Measurements from ENCODE around the gene MED4. TPM values are rescaled to one million over a fixed set of nuclear protein-coding genes. Genes with fewer than 3 reads are reported as not detected.

The MED4 gene
- total and polyA plus RNA-seq, 9 of the 15 experiments (the other 6 are each of a cell fraction or from before 2014, with no cell fraction given), result 24.5 to 87.3 (median 58.3) TPM

DNA sequence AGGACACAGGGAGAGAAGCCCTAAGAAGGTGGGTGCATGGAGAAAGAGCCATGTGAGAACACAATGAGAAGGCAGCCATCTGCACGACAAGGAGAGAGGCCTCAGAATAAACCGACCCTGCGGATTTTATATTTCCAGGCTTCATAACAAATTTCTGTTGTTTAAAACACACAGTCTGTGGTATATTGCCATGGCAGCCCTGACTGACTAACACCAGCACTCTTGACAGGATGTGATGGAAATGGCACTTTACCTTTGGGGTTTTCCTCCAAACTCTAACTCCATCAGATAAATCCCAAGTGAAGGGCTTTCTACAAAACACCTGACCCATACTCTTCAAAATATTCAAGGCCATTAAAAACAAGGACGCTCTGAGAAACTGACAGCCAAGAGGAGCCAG lies 13.2 kb upstream of the MED4 start (continued):
- TF ChIP-seq GTF2A2 (tag; IDR thresholded peaks at IDR 0.05), result no peak
- TF ChIP-seq ZFX (CRISPR knock-in tag; IDR thresholded peaks at IDR 0.05), result no peak

- no TSS peak for BruUV-seq (replicated peaks)
- Histone ChIP-seq H3K9me1 (ENCODE audit: control insufficient read depth, insufficient read depth, low read length) (no peaks in the 10 kb centered on the region), H3K36me3 (ENCODE audit: control insufficient read depth, insufficient read depth, low read length) (0 out of 3 replicates have a peak, but pooled peaks cover 2% of the 10 kb centered on the region), H3K9ac (ENCODE audit: insufficient read depth in 1 of 2, low read depth in 2 of 2, low read length in 2 of 2) (no peak overlapping the region), H3K27me3 (ENCODE audit: control insufficient read depth in 2 of 2, insufficient read depth in 2 of 2, low read length in 2 of 2) (no peaks in the 10 kb centered on the region), H3K4me1 (replicated peaks in 1 of 2; ENCODE audit: control insufficient read depth in 2 of 2, insufficient read depth in 2 of 2, low read length in 2 of 2) (no peaks in the 10 kb centered on the region; a peak in 1 of 5 replicates), H3K4me2 (ENCODE audit: insufficient read depth, low read length) (no peak overlapping the region), H4K20me1 (replicated peaks; ENCODE audit: control insufficient read depth, insufficient read depth, low read length) (peaks cover 7% of the 10 kb centered on the region), H3K9me3 (replicated peaks; ENCODE audit: control insufficient read depth, insufficient read depth, low read depth, low read length) (0 out of 2 replicates have a peak, but pooled peaks cover 3% of the 10 kb centered on the region), H2AFZ (ENCODE audit: low read depth, low read length) (no peak overlapping the region), H3K27ac (ENCODE audit: extremely low read depth, low read depth, low read length) (no peak overlapping the region), H3K4me3 (no peak overlapping the region), H3K79me2 (ENCODE audit: control insufficient read depth, insufficient read depth, low read length) (peaks cover 22% of the 10 kb centered on the region)
- 13% methylated on average over 3 of the region's 4 CpGs for WGBS (ENCODE audit: insufficient coverage, low coverage, missing lambda C conversion rate)
- DNase-seq (ENCODE audit: extremely low read depth in 1 of 4, low spot score in 3 of 4), result no peak
- FAIRE-seq, result no peak
- POLR2A ChIA-PET, result no interaction called here
- no peak for ATAC-seq
- CTCF ChIA-PET (ENCODE audit: low intra/inter-chr PET ratio), result no interaction called here
- intact Hi-C loops (cut with micrococcal nuclease), result no loop called here
- in situ Hi-C loops (cut with MboI), result no loop called here
- TF ChIP-seq THAP7 (CRISPR knock-in tag; IDR thresholded peaks at IDR 0.05) (no peak), CREB3 (tag; conservative IDR thresholded peaks at IDR 0.05; ENCODE audit: low read depth) (no peak), ZNF76 (CRISPR knock-in tag; IDR thresholded peaks at IDR 0.05; ENCODE audit: borderline replicate concordance) (no peak), PCBP2 (IDR thresholded peaks at IDR 0.05; ENCODE audit: low read depth, low read length, poor library complexity, severe bottlenecking) (no peak), USF1 (CRISPR knock-in tag; IDR thresholded peaks at IDR 0.05) (no peak), HMGN3 (IDR thresholded peaks at IDR 0.05; ENCODE audit: borderline replicate concordance, extremely low read depth, insufficient read length, low read depth, low read length) (no peak), ZNF717 (CRISPR knock-in tag; IDR thresholded peaks at IDR 0.05) (no peak), NBN (IDR thresholded peaks at IDR 0.05; ENCODE audit: low read depth) (no peak)
- TF ChIP-seq, protein P1, sequence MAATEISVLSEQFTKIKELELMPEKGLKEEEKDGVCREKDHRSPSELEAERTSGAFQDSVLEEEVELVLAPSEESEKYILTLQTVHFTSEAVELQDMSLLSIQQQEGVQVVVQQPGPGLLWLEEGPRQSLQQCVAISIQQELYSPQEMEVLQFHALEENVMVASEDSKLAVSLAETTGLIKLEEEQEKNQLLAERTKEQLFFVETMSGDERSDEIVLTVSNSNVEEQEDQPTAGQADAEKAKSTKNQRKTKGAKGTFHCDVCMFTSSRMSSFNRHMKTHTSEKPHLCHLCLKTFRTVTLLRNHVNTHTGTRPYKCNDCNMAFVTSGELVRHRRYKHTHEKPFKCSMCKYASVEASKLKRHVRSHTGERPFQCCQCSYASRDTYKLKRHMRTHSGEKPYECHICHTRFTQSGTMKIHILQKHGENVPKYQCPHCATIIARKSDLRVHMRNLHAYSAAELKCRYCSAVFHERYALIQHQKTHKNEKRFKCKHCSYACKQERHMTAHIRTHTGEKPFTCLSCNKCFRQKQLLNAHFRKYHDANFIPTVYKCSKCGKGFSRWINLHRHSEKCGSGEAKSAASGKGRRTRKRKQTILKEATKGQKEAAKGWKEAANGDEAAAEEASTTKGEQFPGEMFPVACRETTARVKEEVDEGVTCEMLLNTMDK (IDR thresholded peaks at IDR 0.05; ENCODE audit: borderline replicate concordance, insufficient read depth, low read depth, low read length, poor library complexity, severe bottlenecking), result no peak
- TF ChIP-seq, protein P2, sequence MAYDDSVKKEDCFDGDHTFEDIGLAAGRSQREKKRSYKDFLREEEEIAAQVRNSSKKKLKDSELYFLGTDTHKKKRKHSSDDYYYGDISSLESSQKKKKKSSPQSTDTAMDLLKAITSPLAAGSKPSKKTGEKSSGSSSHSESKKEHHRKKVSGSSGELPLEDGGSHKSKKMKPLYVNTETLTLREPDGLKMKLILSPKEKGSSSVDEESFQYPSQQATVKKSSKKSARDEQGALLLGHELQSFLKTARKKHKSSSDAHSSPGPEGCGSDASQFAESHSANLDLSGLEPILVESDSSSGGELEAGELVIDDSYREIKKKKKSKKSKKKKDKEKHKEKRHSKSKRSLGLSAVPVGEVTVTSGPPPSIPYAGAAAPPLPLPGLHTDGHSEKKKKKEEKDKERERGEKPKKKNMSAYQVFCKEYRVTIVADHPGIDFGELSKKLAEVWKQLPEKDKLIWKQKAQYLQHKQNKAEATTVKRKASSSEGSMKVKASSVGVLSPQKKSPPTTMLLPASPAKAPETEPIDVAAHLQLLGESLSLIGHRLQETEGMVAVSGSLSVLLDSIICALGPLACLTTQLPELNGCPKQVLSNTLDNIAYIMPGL (CRISPR knock-in tag; IDR thresholded peaks at IDR 0.05), result no peak
- TF ChIP-seq, protein P3, sequence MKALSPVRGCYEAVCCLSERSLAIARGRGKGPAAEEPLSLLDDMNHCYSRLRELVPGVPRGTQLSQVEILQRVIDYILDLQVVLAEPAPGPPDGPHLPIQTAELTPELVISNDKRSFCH (CRISPR knock-in tag; IDR thresholded peaks at IDR 0.05), result no peak
- TF ChIP-seq, protein P3 (tag; IDR thresholded peaks at IDR 0.05), result no peak
These were observed 2.9 kb upstream of the MED4 start for GRCh38 chr13:48097793-48098192.
